ENCODE data around the gene TAF4.

TAF4 gene

DNA sequence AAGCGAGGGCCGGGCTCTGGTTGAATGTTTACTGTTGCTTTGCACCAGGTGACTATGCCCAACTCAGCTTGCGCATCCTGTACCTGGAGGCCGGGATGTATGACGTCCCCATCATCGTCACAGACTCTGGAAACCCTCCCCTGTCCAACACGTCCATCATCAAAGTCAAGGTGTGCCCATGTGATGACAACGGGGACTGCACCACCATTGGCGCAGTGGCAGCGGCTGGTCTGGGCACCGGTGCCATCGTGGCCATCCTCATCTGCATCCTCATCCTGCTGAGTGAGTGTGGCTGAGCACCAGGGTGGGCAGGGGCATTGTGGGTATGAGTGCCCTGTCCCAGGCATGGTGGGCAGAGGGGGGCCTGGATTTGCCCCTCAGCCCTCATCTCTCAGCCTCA lies 136.1 kb downstream of the TAF4 start:
- DNase-seq = no peak

GRCh38 chr20:61927826-61928541 lies 137.7 kb downstream of the TAF4 start:
- no peak for DNase-seq

- no peak for DNase-seq
Measured at GRCh38 chr20:61927193-61927825, 138.4 kb downstream of the TAF4 start.

DNA sequence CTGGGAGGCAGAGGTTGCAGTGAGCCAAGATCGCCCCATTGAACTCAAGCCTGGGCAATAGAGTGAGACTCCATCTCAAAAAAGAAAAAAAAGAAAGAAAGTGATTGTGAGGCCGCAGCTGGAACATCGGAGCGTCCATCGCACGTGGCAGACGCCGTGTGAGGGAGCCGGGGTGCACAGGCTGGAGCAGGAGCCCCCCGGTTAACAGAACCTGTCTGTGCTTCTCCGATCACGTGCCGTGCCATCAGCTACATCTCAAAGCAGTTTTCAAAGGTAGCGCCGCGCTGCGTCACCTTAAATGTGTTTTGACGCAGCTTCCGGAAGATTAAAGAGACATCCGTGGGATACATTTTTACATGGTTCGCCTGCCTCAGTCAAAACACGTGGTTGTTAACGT lies 138.9 kb downstream of the TAF4 start:
- DNase-seq = no peak

DNA sequence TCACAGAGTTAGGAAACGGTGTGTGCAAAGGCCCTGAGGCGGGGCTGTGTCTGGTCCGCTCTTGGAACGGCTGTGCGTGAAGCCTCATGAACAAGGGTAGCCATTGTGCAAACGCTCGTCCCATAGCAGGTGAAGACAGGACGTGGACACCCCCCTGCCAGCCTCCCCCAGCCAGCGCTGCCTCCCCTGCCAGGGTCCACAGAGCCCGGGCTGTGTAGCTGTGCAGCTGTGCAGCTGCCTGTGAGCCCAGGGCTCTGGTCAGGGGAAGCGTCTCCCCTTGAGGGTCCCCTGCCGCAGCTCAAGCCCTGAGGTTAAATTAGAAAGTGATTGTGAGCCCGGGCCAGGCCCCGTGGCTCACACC lies 139.4 kb downstream of the TAF4 start:
- DNase-seq = no peak

DNA sequence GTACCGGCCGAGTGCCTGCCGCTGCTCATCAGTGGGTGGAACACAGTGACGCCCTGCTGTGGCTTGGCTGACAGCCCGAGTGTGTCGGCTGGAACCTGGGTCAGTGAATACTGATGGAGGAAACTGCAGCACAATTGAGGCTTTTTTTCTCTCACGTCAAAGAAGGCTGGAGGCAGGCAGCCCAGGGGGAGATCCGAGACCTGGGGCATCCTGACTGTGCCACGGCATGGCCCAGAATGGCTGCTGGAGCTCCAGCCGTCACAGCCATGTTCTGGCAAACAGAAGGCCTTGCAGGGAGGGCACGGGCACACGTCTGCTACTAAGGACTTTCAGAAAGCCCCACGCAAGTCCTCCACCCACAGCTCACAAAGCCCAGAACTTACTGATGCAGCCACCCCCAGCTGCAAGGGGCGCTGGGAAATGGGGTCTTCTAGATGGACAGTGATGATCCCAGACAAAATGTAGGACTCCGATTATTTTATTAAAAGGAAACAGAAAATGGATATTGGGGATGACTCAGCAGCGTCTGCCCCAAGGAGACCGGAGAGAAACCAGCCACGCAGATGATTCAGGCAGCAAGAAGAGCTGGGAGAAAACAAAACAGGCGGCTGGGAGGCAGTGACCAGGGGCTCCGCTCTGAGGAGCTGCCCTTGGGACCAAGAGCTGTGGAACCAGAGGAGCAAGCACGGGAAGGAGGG lies 140.0 kb downstream of the TAF4 start:
- no peak for DNase-seq

- DNase-seq = no peak
Measured at GRCh38 chr20:61924858-61925554, 140.7 kb downstream of the TAF4 start.

Data from CD4-positive, alpha-beta T cell treated with Interleukin-15 for 1 hour (primary cell).